Retinal pigment epithelial cell (primary cell): Measurements from ENCODE around the gene UROC1.

Experiments
- DNase-seq: peaks from one replicate; pipeline ENCODE4 v3.0.0-alpha.2; 2010; ENCODE audit warnings: low read depth
- H3K4me3 ChIP-seq: 2 replicates; pipeline ENCODE4 v1.5.1; 2011; ENCODE audit warnings: mild to moderate bottlenecking, low read length, control low read depth, moderate library complexity
- TF ChIP-seq, protein P1 (sequence below): conservative IDR thresholded peaks from 2 replicates; pipeline ENCODE4 v1.5.1; 2011; ENCODE audit warnings: low read depth, low read length, control low read depth, inconsistent platforms

Gene UROC1

GRCh38 chr3:126546013-126546412 is 28.4 kb upstream of the UROC1 start:
- DNase-seq = no peak
- TF ChIP-seq, protein P1, sequence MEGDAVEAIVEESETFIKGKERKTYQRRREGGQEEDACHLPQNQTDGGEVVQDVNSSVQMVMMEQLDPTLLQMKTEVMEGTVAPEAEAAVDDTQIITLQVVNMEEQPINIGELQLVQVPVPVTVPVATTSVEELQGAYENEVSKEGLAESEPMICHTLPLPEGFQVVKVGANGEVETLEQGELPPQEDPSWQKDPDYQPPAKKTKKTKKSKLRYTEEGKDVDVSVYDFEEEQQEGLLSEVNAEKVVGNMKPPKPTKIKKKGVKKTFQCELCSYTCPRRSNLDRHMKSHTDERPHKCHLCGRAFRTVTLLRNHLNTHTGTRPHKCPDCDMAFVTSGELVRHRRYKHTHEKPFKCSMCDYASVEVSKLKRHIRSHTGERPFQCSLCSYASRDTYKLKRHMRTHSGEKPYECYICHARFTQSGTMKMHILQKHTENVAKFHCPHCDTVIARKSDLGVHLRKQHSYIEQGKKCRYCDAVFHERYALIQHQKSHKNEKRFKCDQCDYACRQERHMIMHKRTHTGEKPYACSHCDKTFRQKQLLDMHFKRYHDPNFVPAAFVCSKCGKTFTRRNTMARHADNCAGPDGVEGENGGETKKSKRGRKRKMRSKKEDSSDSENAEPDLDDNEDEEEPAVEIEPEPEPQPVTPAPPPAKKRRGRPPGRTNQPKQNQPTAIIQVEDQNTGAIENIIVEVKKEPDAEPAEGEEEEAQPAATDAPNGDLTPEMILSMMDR = no peak
- H3K4me3 ChIP-seq = no peak overlapping the region

- TF ChIP-seq, protein P1 = no peak
- H3K4me3 ChIP-seq = no peak overlapping the region
- no peak for DNase-seq
Observed at GRCh38 chr3:126545544-126545943, 28.0 kb upstream of the UROC1 start.

- TF ChIP-seq, protein P1 = no peak
- no peak overlapping the region for H3K4me3 ChIP-seq
- DNase-seq = no peak
Observed at GRCh38 chr3:126544596-126545281, 27.2 kb upstream of the UROC1 start.

DNA sequence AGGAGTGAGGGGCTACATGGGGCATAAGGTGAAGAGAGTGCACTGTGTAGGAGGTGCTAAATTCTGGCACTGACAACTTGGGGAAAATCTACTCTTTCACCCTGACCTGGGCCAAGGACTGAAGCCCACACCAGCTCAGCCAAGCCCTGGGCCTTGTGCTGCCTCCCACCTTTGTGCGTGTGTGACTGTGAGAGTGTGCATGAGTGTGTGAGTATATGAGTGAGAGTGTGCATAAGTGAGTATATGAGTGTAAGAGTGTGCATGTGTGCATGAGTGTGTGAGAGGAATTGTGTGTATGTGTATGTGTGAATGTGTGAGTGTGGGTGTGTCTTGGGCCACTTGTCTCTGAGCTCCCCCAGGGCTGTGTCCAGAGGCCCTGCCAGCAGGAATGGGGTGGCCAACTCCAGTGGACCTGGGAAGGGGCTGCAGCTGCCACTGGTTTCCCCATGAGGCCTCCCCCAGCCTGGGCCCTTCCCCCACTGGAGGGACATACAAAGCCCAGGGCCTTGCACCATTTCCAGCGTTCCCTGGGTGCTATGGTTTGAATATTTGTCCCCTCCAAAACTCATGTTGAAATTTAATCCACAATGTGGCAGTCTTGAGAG is 26.0 kb upstream of the UROC1 start:
- TF ChIP-seq, protein P1 = no peak
- no peak for DNase-seq
- no peak overlapping the region for H3K4me3 ChIP-seq

DNA sequence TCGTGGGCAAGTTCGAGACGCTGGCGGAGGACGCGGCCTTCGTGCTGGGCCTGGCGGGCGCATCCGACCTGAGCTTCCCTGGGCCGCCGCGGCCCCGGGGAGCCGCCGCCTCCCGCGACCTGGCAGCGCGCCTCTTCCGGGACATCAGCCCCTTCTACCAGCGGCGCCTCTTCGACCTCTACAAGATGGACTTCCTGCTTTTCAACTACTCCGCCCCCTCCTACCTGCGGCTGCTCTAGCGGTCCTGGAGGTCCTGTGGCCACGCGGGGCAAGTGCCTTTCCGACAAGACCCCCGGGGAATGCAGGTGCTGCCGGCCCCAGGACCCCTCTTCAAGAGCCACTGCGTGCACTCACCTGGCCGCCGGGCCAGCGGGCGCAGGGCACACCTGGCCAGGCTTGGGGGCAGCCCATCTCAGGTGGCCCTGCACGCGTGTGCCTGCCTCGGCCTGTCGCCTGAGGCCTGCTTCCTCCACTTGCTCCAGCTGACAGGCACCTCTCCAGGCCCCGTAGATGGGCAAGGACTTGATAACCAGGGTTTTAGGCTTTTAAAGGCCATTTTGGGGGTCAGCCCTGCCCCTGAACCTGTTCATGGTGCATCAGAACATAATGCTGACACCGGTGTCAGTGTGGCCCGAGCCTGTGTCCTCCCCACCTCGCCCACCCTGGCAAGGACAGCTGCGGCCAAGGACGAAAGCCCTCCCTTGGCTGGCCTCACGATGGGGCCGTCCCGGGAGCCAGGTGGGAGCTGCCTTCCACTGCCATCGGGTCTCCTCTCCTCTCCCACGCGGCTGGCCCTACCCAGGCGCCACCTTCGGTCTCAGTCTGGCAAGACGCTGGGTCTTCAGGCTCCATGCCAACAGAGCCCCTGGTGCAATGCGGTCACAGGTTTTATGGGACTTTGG is 25.0 kb upstream of the UROC1 start:
- H3K4me3 ChIP-seq = no peak overlapping the region
- TF ChIP-seq, protein P1 = no peak
- no peak for DNase-seq

DNA sequence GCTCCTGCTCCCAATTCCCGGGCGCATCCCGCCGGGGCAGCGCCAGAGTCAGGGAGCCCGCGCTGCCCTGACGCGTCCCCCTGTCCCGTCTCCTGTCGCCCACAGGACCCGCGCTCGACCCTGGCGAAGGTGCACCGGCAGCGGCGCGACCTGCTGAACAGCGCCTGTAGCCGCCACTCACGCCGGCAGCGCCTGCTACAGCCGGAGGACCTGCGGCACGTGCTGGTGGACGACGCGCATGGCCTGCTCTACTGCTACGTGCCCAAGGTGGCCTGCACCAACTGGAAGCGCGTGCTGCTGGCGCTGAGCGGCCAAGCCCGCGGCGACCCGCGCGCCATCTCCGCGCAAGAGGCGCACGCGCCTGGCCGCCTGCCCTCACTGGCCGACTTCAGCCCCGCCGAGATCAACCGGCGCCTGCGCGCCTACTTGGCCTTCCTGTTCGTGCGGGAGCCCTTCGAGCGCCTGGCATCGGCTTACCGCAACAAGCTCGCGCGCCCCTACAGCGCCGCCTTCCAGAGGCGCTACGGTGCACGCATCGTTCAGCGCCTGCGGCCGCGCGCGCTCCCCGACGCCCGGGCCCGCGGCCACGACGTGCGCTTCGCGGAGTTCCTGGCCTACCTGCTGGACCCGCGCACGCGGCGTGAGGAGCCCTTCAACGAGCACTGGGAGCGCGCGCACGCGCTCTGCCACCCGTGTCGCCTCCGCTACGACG is 24.2 kb upstream of the UROC1 start:
- H3K4me3 ChIP-seq = no peak overlapping the region
- no peak for DNase-seq
- TF ChIP-seq, protein P1 = no peak
